K562 (cell line): ENCODE results near the gene LMBR1.

Source experiments
- CBX5 ChIP-seq: IDR thresholded peaks from 2 replicates; pipeline ENCODE4 v1.6.1; 2014; ENCODE audit warnings: low read depth, borderline replicate concordance
- CHD1 ChIP-seq: fragments of 200-600 bp; sonication (generic); IDR thresholded peaks from one replicate; pipeline ENCODE4 v1.6.1; 2012; ENCODE audit warnings: mild to moderate bottlenecking, moderate library complexity, low read length, inconsistent platforms
- GTF2F1 ChIP-seq: IDR thresholded peaks from 2 replicates; pipeline ENCODE4 v1.6.1; 2011; ENCODE audit warnings: low read depth, low read length, improper control_type of control experiment
- KAT7 ChIP-seq: sonication (generic); formaldehyde crosslinking; IDR thresholded peaks from 2 replicates; pipeline ENCODE4 v1.8.0; 2022; ENCODE audit warnings: missing genetic modification reagents, mild to moderate bottlenecking, borderline replicate concordance
- POLR2A ChIP-seq: fragments of 450-650 bp; conservative IDR thresholded peaks from 2 replicates; pipeline ENCODE4 v1.6.1; 2016
- RBBP5 ChIP-seq: fragments of 200-600 bp; sonication (generic); IDR thresholded peaks from 2 replicates; pipeline ENCODE4 v1.6.1; 2012; ENCODE audit warnings: borderline replicate concordance, mild to moderate bottlenecking, low read length, control low read depth, inconsistent platforms; ENCODE audit not compliant: insufficient read depth, poor library complexity, severe bottlenecking
- RFX5 ChIP-seq: IDR thresholded peaks from 2 replicates; pipeline ENCODE4 v1.6.1; 2011; ENCODE audit warnings: low read depth, mild to moderate bottlenecking, improper control_type of control experiment, low read length
- SAFB ChIP-seq: fragments of 200-400 bp; formaldehyde crosslinking; IDR thresholded peaks from 2 replicates; pipeline ENCODE4 v1.6.1; 2017; ENCODE audit warnings: low read depth, low read length, borderline replicate concordance
- SREBF1 ChIP-seq: fragments of 150-350 bp; IDR thresholded peaks from 2 replicates; pipeline ENCODE4 v1.6.1; 2014; ENCODE audit warnings: antibody characterized with exemption, low read depth, low read length, borderline replicate concordance
- ZNF143 ChIP-seq: sonication (generic); formaldehyde crosslinking; IDR thresholded peaks from 2 replicates; pipeline ENCODE4 v1.9.0; 2022; ENCODE audit warnings: mild to moderate bottlenecking, missing genetic modification reagents
- TF ChIP-seq, protein P1 (sequence below): sonication (generic); formaldehyde crosslinking; IDR thresholded peaks from 2 replicates; pipeline ENCODE4 v1.4.0; 2020; ENCODE audit warnings: mild to moderate bottlenecking, missing genetic modification reagents
- TF ChIP-seq, protein P2 (sequence below), 3 experiments: IDR thresholded peaks in 2 of 3; conservative IDR thresholded peaks in 1 of 3; 2 replicates each; pipeline ENCODE4 v1.5.1; 2011 to 2012; ENCODE audit warnings: low read length in 3 of 3, mild to moderate bottlenecking in 3 of 3, control low read depth in 2 of 3, improper control_type of control experiment in 1 of 3, inconsistent platforms in 1 of 3, low read depth in 1 of 3, mixed read lengths in 1 of 3, moderate library complexity in 1 of 3; ENCODE audit not compliant: insufficient read depth in 2 of 3

- TF ChIP-seq CBX5 (no peak), POLR2A (no peak), RFX5 (no peak), RBBP5 (no peak), GTF2F1 (no peak), CHD1 (no peak), SREBF1 (no peak), SAFB (no peak), KAT7 (CRISPR knock-in tag) (no peak), ZNF143 (CRISPR knock-in tag) (no peak)
- TF ChIP-seq, protein P1, sequence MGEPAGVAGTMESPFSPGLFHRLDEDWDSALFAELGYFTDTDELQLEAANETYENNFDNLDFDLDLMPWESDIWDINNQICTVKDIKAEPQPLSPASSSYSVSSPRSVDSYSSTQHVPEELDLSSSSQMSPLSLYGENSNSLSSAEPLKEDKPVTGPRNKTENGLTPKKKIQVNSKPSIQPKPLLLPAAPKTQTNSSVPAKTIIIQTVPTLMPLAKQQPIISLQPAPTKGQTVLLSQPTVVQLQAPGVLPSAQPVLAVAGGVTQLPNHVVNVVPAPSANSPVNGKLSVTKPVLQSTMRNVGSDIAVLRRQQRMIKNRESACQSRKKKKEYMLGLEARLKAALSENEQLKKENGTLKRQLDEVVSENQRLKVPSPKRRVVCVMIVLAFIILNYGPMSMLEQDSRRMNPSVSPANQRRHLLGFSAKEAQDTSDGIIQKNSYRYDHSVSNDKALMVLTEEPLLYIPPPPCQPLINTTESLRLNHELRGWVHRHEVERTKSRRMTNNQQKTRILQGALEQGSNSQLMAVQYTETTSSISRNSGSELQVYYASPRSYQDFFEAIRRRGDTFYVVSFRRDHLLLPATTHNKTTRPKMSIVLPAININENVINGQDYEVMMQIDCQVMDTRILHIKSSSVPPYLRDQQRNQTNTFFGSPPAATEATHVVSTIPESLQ (CRISPR knock-in tag), result no peak
- TF ChIP-seq, protein P2, sequence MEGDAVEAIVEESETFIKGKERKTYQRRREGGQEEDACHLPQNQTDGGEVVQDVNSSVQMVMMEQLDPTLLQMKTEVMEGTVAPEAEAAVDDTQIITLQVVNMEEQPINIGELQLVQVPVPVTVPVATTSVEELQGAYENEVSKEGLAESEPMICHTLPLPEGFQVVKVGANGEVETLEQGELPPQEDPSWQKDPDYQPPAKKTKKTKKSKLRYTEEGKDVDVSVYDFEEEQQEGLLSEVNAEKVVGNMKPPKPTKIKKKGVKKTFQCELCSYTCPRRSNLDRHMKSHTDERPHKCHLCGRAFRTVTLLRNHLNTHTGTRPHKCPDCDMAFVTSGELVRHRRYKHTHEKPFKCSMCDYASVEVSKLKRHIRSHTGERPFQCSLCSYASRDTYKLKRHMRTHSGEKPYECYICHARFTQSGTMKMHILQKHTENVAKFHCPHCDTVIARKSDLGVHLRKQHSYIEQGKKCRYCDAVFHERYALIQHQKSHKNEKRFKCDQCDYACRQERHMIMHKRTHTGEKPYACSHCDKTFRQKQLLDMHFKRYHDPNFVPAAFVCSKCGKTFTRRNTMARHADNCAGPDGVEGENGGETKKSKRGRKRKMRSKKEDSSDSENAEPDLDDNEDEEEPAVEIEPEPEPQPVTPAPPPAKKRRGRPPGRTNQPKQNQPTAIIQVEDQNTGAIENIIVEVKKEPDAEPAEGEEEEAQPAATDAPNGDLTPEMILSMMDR (IDR thresholded peaks at IDR 0.05 in 2 of 3, conservative IDR thresholded peaks at IDR 0.05 in 1 of 3; ENCODE audit: insufficient read depth in 2 of 3, low read depth in 1 of 3, low read length in 3 of 3), result no peak
Observed at GRCh38 chr7:156693627-156694026, 199.4 kb downstream of the LMBR1 start.
